ENCODE measurements around the gene CCDC91.

DNA sequence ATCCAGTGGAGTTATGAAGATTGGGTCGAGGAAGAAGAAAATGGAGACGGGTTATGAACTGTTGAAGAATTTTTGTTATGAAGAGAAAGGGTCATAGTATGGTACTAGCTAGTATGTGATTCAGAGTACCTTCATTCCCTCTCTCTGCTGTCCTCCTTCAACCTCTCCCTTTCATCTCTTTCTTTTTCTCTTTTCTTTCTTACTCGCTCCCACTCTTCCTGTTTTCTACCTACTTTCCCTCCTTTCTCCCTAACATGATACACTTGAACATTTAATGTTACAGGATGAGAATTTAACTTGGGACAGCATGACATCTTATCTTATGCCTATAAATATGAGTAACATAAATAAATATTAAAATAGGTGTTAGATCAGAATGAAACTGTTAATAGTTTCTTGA lies 112.9 kb downstream of the CCDC91 start:
- no peak for TF ChIP-seq POLR2AphosphoS5 (IDR thresholded peaks at IDR 0.05; ENCODE audit: low read depth, low read length)
- TF ChIP-seq POLR2A (IDR thresholded peaks at IDR 0.05; ENCODE audit: low read depth, low read length) = no peak
